HG03095 (cell line): ENCODE measurements around the gene MAFF.
"Not testable (repeated sequence)": the region's sequence is repeated elsewhere in the genome, so short reads cannot be mapped to it uniquely, and the experiment has no call there.

Source experiments
- ATAC-seq: cut with Tn5 transposase; IDR thresholded peaks from one replicate; pipeline ENCODE4 v1.9.1; 2021; ENCODE audit warnings: moderate library complexity; ENCODE audit not compliant: unreplicated experiment

MAFF gene

DNA sequence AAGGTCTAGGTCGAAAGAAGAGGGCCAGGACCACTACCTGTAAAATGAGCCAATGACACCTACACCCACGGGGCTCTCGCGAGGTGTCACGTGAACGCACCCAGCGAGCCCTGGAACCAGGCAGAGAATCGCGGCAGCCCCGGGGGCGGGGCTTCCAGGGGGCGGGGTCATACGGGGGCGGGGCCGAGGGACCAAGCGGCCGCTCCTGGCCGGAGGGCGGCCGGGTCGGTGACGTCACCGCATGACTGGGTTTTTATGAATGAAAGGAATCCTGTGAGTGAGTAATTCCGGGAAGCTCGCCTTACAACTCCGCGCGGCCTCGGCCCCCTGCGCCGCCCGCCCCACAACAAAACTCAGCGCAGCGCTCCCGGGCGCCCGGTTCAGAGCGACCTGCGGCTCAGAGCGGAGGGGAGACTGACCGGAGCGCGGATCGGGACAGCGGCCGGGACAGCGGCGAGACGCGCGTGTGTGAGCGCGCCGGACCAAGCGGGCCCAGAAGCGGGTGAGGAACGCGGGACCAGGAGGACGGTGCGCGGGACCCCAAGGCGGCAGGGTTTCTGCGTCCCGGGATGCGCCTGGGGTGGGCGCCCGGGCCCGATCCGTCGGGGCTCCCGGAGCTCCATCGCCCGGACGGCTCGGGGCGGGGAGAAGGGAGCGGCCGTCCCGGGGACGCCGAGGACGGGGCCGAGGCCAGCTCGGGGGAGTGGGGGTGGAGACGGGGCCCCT, at the start of gene MAFF:
Gene MAFF, plus strand, starts transcription at position 284 of the 726 bp plus-strand sequence. CDS start 11,860 bp downstream, outside the sequence.
- no peak for ATAC-seq

GRCh38 chr22:38153821-38154562, 47.8 kb upstream of the MAFF start:
- ATAC-seq, result no peak

- not testable (repeated sequence) for ATAC-seq
Measured at GRCh38 chr22:38154563-38154915, 47.3 kb upstream of the MAFF start.

- no peak for ATAC-seq
Measured at GRCh38 chr22:38155703-38156102, 46.1 kb upstream of the MAFF start.

DNA sequence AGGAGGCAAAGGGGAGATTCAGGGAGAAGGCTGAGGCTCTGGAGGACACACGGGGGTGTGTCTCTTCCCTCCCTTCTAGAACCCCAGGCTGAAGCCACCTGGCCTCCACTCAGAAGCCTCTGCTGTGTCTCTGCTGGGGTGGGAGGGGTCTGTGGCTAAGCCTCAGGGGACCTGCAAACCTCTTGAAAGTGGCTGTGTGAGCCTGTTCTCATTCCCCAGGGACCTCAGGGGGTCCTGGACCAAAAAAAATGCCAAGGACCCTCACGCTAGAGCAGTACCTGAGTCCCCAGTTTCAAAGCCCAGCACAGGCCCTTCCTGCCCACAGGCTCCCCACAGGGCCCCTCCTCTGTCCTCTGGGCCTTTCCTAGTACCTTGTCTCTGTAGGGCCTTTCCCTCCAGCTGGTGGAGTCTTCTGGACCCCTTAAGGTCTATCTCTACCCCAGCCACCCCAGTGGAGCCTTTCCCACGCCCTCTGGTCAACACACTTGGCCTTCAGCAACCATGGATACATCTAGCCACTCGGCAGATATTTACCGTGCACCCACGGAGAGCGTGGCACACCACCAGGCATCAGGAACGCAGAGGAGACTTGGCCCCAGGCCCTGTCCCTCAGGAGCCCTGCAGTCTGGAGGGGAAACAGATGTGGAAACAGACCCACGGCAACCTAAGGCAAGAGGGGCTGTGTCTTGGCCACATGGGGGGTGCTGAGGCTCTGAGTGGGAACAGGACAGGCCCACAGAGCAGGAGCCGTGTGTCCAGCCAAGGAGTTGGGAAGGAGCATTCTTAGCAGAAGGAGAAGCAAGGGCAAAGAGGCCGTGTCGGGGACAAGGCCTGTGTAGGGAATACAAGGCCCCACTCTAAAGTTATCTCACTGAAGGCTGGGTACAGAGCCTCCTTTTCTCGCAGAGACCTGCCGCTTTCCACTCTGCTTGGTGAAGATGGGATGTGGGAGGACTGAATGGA, 38.6 kb upstream of the MAFF start:
- ATAC-seq, result no peak

DNA sequence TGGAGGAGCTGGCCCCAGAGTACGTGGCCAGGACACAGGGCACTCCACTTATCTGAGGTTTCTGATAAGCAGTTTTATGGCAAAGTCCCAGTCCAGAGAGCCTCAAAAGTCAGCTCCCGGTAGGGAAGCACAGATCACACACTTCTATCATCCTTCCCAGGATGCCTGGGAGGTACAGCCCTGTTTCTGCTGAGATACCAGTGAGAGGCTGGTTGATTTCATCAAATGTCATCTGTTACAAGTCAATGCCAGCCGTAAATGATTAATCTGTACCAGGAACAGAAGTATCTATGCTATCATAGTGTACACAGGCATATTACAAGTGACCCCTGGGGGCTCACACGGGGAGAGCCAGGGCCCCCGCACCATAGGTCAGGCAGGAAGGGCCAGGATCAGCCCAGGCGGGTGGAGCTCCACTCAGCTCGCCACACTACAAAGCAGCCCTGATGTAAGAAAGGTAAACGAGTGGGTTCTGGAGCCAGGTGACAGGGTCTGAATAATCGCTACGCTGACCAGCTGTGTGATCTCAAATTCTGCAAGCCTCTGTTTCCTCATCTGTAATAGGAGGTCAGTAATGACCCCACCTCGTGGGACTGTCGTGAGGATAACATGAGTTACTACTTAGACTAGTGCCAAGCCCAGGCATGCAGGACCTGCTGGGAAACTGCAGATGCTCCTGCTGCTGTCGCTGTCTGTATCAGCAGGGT, 37.8 kb upstream of the MAFF start:
- ATAC-seq, result no peak

- no peak for ATAC-seq
Measured at GRCh38 chr22:38164551-38164918, 37.3 kb upstream of the MAFF start.

DNA sequence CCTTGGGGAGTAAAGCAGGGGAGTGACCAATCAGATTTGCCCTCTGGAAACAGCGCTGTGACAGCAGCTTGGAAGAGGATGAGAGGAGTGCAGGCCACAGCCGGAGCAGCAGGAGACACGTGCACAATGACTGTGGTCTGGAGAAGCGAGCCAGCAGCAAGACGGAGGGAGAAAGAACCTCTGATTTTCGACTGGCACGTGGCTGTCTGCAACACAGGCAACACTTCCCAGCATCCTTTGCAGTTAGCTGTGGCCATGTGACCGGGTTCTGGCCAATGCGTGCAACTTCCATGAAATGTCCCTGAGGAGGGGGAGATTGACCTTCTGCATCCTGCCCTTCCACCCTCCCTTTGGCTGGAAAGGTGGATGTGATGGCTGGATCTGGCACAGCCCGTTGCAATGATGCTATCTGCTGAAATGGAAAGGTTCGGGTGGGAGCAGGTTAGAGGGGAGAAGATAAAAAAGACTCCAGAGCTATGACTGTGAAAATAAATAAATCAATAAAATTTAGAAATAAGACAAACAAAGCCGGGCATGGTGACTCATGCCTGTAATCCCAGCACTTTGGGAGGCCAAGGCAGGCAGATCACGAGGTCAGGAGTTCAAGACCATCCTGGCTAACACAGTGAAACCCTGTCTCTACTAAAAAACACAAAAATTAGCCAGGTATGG, 35.7 kb upstream of the MAFF start:
- ATAC-seq, result no peak

DNA sequence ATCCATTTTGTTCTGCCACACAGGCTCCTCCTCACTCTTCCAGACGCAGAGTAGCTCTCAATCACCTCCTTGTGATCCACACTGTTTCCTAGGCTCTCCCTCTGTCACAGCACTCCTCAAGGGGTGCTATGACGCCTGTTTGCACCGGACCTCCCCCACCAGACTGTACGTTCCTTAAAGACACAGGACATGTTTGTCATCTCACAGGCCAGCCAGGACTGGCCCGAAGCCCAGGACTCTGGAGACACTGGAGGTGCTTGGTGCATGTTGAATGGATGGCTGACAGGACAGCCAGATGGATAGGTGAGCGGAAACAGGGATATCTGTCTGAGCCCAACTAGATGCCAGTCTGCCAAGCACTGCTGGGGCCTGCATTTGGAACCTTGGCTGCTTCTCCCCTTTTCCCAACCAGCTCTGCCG, 33.8 kb upstream of the MAFF start:
- ATAC-seq, result no peak

- no peak for ATAC-seq
Measured at GRCh38 chr22:38169116-38169515, 32.7 kb upstream of the MAFF start.

DNA sequence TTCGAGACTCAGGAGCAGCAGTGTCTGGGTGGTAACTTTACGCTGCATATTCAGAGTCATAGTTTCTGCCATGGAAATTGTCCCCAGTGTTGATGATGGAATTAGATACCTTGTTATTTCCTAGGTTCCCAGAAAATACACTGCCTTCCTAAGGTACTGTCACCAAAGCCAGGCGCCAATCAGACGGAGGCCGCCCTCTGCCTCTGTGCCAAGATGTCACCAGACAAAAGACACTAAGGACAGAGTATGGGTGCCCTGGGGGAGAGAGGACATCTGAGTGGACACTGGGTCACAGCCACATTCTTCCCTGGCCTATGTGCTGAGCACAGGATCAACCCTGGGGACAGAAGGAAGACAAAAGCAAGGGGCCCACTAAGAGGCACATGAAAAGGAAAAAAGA, 31.3 kb upstream of the MAFF start:
- ATAC-seq, result no peak

DNA sequence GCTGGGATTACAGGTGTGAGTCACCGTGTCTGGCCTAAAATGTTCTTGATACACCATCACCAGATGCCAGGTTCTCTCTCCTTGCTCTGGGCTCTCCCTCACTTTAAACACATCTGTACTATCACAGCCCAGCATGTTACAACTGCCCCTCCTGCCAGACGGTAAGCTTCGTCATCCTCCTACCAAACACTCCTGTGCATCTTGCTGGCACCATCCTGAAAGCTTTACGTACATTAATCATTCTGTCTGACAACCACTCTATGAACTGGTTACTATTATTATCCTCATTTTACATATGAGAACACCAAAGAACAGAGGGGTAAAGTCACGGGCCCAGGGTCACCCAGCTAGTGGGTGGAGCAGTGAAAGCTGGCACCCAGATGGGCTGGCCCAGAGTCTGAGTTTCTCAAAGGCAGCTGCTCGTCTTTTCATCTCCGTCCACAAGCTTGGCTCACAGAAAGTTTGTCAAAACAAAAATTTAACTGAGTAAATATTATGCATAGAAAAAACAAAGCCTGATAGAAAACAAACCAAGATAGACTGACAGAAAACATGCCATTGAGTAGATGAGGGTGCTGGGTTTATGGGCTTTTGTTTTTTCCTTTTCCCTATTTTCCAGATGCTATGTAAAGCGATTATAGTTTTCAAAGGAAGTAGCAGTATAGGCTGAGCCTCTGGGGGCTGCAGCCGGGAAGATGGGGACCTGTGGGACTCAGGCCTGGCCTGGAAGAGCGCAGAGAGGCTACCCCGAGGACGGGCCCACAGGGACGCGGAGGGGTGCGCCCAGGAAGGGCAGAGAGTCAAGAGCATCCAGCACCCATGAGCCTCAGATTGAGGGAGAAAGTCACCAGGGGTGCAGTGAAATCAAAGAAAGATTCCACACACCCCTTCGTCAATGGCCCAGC, 29.6 kb upstream of the MAFF start:
- no peak for ATAC-seq

- no peak for ATAC-seq
Measured at GRCh38 chr22:38172832-38173640, 28.8 kb upstream of the MAFF start.

DNA sequence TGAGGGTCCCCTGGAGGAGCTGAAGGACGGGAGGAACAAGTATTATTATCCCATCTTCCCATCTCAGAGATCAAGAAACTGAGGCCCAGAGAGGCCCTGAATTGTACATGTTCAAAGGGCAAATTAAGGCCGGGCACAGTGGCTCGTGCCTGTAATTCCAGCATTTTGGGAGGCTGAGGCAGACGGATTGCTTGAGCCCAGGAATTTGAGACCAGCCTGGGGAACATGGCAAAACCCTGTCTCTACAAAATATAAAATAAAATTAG, 28.2 kb upstream of the MAFF start:
- ATAC-seq, result no peak

DNA sequence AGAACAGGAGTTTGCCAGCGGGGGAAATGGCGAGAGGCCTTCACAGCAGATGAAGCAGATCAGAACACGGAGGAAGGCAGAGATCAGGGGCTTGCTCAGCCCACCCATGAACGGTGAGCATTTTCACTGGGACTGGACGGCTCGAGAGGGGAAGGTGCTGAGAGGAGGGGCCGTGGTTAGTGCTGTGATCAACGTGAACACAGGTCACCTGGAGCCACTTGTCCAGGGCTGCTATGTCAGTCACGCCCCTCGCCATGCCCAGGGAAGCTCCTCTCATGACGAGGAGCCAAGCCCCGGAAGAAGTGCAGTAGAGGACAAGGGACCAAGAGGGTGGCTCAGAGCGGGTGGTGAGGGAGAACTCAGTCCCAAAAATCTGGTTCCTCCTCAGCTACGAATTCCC, 27.2 kb upstream of the MAFF start:
- no peak for ATAC-seq

DNA sequence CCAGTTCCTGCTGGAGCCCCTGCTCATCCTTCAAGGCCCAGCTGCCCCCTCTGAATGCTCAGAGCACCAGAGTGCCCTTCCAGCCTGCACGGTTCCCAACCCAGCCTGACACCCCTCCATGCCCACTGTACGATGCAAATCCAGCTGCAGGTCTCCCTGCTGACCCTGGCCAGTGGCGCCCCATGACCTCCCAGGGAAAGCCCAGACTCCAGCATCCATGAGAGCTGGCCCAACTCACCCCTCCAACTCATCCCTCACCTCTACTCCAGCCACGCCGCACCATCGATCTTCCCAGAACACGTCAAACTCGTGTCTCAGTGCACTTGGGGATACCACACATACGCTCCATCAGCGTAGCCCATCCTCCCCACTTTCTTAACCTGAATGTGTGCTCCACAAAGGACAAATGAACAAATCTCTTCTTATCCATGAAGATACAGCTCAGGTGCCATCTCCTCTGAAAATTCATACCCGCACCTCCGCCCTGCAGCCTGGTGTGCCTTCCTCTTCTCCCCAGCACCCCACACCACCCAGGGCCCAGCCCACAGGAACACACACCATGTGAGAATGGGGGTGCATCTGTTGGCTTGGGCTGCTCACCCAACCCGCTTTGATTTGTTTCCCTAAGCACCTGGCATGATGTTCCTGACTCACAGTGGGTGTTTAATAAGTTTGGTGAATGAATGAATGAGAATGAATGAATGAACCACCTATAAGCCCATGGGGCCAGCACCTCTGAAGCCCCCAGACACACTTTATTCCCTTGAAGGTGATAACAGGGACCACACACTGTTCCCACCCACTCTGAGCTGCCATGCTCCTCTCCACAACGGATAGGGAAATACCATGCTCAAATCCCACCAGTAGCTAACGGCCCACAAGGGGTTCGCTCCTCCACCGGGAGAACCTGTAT, 26.3 kb upstream of the MAFF start:
- ATAC-seq, result no peak

- ATAC-seq, result no peak
Measured at GRCh38 chr22:38176170-38176741, 25.5 kb upstream of the MAFF start.
